GM18507 (cell line): ENCODE results near the gene SLC26A11.
"Not testable (repeated sequence)": the region's sequence is repeated elsewhere in the genome, so short reads cannot be mapped to it uniquely, and the experiment has no call there.

Experiments
- DNase-seq: peaks from one replicate; pipeline ENCODE4 v3.0.0; 2011; ENCODE audit warnings: low read depth; ENCODE audit not compliant: insufficient read length; ENCODE audit errors: extremely low spot score
- FAIRE-seq: peaks from 2 replicates; lab custom pipeline; 2011; peaks lifted over from hg19 to GRCh38; lab: Jason Lieb, UNC

SLC26A11 gene

DNA sequence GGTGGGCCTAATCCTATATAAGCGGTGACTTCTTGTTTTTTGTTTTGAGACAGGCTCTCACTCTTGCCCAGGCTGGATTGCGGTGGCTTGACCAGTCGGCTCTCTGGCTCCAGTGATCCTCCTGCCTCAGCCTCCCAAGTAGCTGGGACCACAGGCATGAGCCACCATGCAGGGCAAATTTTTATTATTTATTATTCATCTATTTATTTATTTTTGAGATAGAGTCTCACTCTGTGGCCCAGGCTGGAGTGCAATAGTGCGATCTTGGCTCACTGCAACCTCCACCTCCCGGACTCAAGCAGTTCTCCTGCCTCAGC lies 35.8 kb downstream of the SLC26A11 start:
- no peak for FAIRE-seq
- no peak for DNase-seq

DNA sequence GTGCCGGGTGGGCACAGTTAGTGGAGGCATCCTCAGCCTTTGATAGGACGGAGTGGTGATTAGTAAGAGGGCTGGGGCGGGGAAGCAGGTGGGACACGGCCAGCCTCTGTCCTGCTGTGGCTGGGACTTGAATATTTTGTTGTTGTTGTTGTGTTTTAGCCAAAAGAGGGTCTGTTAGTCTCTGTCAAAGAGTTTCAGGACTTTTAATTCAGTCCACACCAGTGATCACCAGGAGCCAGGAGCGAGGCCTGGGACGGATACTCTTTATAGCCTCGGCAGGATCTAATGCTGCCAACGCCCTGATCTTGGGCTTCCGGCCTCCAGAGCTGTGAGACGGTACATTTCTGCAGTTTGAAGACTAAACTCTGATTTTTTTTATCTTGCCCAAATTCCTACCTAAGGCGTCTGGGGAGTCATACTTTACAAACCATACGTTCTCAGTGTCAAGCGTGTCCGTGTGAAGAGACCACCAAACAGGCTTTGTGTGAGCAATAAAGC lies 37.5 kb downstream of the SLC26A11 start:
- FAIRE-seq (no peak), DNase-seq (no peak)

DNA sequence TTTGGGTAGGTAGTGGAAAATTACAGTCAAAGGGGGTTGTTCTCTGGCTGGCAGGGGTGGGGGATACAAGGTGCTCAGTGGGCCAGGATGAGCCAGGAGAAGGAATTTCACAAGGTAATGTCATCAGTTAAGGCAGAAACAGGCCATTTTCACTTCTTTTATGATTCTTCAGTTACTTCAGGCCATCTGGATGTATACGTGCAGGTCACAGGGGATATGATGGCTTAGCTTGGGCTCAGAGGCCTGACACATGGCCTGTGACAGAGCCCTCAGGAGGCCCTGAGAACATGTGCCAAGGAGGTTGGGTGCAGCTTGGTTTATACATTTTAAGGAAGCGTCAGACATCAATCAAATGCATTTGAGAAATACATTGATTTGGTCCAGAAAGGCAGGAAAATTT lies 38.1 kb downstream of the SLC26A11 start:
- DNase-seq, FAIRE-seq: not testable (repeated sequence)

DNA sequence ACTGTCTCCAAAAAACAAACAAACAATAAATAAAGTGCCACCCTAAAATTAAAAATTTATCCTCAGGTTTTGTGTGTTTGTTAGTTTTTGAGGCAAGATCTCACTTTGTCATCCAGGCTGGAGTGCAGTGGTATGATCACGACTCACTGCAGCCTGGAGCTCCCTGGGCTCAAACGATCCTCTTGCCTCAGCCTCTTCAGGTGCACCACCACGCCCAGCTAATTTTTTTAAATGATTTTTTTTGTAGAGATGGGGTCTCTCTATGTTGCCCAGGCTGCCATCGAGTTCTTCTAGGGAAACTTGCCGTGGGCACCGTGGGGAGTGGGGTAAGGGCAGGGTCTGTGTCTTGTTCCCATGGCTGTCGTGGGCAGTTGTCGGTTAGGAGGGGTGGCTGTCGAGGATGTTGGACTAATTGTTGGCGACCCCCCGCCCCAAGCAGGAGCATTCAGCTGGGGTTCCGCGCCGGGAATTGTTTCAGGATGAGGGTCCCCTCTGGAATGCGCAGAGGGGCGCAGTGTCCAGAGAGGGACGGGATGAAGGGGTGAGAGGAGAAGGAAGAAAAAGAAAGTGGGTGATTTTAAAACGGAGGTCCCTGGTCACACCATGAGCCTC lies 39.3 kb downstream of the SLC26A11 start:
- no peak for FAIRE-seq
- no peak for DNase-seq

DNA sequence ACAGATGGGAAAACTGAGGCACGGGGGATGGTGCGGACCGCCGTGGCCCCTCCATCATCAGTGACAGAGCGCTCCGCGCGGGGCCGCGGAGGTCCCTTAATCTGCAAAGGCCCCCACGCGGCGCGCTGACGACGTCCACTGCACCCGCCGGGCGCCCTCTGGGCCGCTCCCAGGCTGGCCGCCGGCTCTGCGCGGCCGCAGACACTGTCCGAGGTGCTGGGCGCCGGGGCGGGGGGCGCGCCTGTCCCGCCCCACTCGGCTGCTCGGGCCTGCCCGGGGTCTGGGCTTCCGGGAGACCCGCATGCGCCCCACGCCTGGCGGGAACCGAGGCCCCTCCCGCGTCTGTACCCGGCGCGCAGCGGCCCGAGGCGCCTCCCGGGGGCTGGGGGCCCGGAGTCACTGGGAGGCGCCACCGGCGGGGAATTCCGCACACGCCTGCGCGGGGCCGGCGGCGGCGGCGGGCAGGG lies 39.9 kb downstream of the SLC26A11 start:
- DNase-seq, result peak; percentile 61
- FAIRE-seq, result no peak

DNA sequence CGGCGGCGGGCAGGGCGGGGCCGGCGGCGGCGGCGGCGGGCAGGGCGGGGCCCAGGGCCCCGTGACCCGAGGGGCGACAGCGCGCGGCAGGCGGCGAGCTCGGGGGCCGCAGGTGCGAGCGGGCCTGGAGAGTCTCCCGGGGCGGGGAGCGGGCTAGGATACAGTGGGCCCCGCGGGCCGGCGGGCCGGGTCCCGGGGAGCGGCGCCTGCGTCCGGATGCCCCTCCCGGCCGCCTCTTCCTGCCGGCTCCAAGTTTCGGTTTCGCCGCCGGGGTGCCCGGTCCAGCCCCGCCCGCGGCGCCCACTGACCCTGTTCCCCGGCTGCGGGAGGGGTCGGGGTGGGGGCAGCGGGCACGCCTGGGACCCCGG lies 40.5 kb downstream of the SLC26A11 start, which contains the start of gene RNF213:
Gene RNF213, plus strand, starts transcription at position 62 of the 368 bp plus-strand sequence. CDS start 2,830 bp downstream, outside the sequence.
- DNase-seq, result no peak
- no peak for FAIRE-seq

DNA sequence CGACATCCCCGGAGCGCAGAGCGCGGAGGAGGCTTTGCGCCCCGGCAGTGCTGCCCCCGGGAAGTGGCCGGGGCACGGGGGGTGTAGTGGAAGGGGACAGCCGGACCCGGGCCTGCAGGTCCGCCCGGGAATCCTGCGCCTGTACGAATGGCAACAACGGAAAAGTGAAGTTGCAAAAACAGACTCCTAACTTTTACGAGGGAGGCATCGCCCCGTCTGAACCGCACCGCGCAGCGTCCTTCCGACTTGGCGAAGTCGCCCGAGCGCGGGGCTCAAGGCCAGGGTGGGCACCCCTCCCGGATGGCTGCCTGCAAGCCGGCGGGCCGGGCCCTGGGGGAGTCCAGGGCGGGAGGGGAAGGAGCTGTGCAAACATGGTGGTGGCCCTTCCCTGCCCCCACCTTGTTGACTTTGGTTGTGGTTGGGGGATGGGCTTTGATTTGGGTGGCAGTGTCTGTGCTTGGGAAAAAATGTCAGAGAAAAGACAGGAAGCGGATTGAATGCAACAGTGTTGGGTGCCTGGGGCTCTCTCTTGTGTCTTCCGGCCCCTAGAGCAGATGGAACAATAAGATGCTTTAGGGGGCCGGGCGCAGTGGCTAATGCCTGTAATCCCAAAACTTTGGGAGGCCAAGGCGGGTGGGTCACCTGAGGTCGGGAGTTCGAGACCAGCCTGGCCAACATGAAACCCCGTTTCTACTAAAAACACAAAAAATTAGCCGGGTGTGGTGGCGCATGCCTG lies 41.1 kb downstream of the SLC26A11 start:
- FAIRE-seq (peak; percentile 38), DNase-seq (no peak)

DNA sequence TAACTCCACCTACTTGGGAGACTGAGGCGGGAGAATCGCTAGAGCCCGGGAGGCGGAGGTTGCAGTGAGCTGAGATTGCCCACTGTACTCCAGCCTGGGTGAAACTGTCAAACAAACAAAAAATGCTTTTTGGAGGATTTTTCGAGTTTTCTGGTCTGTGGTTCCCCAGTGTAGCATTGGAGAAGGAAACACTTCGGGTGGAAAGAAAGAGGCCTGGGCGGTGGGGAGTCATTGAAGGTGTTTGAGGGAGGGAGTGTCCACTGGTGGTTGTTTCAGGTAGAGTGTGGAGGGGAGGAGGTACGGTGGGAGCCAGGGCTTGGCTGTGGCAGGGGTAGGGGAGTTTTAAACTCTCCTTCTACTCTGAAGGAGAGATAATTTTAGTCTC lies 41.7 kb downstream of the SLC26A11 start:
- DNase-seq (no peak), FAIRE-seq (no peak)

DNA sequence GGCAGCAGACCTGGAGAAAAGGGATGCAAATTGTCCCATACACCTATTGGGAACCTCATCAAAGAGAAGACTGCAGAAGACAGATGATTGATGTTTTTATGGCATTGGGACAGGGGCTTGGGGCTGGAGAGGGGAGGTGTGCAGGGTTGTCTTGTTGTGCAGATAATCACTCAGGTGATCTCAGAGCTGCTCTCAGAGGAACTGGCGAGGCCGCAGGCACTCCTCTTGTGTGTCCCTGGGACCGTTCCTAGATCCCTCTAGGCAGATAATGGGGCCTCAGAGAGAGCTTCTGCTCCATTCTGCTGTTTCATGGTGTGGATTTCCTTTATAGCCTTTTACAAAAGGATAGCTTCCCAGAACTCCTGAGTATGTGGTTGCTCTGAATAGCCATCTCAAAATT lies 42.1 kb downstream of the SLC26A11 start:
- DNase-seq (no peak), FAIRE-seq (no peak)

DNA sequence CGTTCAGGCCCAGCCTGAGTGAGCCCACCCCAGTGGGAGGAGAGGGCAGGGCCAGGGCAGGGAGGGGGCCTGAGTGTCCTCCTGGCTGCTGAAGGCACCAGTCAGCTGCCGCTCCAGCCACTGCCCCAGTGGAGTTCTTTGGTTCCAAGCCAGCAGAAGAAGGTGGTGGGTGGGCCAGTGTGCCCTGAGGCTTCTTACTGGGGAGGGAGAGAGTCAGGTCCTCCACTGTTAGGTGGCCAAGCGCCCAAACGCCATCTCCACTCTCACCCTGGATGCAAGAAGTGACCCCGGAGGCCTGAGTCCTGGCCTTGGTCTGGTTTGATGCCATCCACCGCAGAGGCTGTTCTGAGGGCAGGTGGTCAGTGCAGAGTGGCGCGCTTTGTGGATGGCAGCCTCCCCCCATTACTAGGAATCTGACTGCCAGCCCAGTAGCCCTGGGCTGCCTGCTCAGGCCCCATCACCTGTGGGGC lies 42.6 kb downstream of the SLC26A11 start:
- DNase-seq (no peak), FAIRE-seq (no peak)

DNA sequence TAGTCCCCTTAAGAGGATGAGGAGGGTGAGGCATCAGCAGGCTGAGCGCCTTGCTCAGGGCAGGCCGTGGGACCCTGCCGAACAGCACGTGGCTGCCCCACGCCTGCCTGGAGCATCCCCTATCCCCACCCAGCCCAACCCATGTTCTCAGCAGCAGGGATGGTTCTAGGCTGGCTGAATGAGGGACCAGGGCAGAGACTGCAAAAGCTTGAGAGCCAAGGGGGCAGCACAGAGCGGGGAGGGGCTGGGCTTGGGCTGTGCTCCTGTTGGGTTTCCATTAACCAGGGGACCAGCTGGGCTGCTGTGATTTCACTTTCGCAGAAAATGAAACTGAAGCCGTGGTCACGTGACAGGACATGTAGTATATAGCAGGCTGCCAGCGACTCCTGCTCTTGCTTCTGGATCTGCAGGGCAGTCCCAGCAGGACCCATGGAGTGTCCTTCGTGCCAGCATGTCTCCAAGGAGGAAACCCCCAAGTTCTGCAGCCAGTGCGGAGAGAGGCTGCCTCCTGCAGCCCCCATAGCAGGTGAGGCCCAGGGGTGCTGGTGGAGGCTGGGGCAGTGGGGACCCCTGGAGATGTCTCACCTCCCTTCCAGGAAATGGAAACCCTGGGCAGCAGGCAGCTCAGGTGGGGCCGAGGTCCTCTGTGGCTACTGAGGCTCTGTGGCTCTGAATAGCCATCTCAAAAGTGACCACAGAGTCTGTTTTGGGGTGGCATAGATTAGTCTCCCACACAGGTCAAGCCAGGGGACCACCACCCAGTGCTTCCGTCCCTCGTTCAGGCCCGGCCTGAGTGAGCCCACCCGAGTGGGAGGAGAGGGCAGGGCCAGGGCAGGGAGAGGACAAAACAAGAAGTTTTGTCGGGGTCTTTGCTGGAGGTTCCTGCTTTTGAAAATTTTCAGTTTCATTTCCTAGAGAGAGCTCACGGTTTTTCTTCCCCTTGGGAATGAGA lies 43.3 kb downstream of the SLC26A11 start:
- FAIRE-seq (peak; percentile 97), DNase-seq (peak; percentile 66)

DNA sequence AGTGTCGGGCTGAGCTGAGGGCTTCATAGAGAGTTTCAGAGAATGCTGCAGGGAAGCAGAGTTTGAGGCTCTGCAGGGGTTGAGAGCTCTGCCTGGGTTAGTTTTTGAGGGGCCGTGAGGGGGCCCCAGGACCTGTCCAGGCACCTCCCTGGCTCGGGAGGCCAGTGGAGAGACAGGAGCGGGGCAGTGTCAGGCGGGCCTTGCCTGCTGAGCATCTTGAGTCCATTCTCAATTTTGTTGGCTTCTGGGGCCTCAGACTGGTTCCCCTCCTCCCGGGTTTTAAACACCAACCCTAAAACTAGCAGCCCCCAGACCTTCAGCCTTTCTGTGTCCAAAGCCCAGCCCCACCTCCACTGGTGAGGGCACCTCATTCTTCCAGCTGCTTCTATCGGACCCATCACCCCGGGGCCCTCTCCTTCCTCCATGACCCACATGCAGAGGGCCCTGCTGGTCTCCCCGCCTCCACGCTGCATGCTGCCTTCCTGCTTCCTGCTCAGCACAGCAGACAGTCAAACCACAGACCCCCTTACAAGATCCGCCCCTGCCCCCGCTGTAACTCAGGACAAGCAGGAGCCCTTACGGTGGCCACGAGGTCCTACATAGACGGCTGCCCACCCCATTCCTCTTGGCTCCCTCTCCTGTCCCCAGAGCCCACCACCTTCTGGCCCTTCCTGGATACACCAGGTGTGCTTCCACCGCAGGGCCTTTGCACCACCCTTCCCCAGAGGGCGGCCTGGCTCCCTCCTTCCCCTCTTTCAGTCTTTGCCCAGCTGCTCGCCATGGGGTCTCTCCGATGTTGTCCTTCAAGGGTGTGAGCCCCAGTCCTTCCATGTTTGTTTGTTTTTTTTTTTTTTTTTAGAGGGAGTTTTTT lies 44.2 kb downstream of the SLC26A11 start:
- peak; percentile 70 for FAIRE-seq
- no peak for DNase-seq

DNA sequence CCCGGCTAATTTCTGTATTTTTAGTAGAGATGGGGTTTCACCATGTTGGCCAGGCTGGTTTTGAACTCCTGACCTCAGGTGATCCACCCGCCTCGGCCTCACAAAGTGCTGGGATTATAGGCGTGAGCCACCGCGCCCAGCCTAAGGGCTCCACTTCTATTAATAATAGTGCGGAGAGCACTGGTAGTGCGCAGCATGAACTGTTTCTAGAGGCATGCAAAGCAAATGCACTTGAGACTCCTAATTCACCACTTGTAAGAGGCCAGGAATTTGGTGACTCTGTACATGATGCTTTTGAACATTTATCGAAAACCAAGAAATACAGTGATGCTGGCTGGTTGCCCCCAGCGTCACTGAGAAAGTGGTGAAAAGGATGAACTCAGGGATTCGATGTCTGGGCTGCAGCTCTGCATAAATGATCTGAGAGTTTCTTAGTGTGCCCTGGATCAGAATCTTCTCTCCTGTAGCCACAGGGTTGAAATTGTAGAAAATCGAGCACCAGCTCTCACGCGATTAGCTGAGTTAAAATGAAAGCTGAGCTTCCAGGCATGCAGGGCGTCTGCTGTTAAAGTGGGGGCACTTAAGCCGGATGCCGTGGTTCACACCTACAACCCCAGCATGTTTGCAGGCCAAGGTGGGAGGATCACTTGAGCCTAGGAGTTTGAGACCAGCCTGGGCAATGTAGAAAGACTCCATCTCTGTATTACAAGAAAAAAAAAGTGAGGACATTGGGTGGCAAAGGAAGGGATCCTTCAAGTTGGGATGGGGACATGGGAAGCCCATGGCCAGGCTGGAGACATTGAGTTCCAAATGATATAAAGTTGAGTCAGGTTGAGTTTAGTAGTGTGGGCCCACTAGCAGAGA lies 45.2 kb downstream of the SLC26A11 start:
- FAIRE-seq, result peak; percentile 97
- DNase-seq, result peak; percentile 62

DNA sequence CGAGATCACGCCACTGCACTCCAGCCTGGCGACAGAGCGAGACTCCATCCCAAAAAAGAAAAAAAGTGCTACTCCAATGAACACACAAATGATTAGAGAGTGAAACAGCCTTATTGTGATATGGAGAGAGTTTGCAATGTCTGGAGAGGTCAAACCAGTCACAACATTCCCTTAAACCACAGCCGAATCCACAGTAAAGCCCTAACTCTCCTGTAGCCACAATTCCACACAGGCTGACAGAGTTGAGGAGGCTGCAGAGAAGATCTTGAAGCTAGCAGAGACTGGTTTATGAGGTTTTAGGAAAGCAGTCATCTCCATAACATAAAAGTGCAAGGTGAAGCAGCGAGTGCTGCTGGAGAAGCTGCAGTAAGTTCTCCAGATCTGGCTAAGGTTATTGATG lies 47.2 kb downstream of the SLC26A11 start:
- no peak for FAIRE-seq
- DNase-seq, result no peak

DNA sequence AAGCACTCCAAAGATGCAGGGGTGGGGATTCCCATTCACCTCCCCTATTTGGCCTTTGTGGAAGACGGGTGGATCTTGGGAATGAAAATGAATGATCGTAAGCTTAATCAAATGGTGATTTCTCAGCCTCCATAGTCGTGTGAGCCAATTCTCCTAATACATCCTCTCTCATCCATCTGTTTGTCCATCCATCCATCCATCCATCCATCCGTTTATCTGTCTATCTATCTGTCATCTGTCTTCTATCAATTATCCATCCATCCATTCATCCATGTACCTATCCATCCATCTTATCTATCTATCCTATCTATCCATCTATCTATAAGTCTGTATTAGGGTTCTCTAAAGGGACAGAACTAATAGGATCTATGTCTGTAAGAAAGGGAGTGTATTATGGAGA lies 48.2 kb downstream of the SLC26A11 start:
- DNase-seq (no peak), FAIRE-seq (no peak)

DNA sequence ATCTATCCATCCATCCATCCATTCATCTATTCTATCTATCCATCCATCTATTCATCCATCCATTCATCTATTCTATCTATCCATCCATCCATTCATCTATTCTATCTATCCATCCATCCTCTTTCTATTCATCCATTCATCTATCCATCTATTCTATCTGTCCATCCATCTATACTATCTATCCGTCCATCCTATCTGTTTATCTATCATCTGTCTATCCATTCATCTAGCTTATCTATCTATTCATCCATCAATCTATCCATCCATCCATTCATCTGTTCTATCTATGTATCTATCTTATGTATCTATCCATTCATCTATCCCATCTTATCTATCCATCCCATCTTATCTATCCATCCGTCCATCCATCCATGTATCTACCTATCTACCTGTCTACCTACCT lies 49.2 kb downstream of the SLC26A11 start:
- DNase-seq (no peak), FAIRE-seq (no peak)

DNA sequence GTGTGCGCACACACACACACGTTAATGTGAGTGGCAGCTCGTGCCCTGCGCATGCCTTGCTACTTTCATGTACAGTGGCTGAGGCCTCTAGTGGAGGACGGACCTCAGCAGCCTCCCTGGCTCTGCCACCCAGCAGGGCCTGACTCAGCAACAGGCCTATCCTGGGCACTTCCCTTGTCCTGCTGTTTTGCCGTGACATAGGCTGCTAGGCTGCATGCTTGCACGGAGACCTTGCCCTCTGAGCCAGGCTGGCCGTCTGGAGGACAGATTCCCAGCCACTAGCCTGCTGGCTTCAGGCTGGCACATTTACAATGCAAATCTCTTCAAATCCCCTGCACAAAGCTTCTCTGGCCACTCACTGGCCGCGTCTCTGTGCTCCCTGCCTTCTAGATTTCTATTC lies 49.9 kb downstream of the SLC26A11 start:
- FAIRE-seq (no peak), DNase-seq (no peak)

DNA sequence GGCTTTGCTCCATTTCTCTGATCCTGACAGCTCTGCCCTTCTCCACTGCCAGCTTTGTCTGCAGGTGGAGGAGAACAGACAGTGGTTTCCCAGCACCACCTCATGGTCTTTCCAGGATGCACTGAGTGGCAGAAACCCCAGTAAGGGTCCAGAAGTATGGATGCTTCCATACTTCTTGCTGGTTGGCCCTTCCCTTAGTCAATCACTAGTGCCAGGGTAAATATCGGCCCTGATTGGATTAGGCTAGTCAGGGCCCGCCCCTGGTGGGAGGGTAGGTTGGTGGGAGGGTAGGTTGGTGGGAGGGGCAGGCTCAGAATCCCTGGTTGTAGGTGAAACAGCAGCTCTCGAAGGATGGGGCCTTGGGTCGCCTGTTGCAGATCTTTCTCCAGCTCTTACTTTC lies 50.6 kb downstream of the SLC26A11 start:
- DNase-seq (no peak), FAIRE-seq (peak; percentile 35)
